GDM1 (cell line): ENCODE results near the gene ENKD1.
"Not testable (repeated sequence)": the region's sequence is repeated elsewhere in the genome, so short reads cannot be mapped to it uniquely, and the experiment has no call there.

Experiments used
- DNase-seq: peaks from one replicate; lab custom pipeline; 2025; lab: John Stamatoyannopoulos, UW

ENKD1 gene, protein sequence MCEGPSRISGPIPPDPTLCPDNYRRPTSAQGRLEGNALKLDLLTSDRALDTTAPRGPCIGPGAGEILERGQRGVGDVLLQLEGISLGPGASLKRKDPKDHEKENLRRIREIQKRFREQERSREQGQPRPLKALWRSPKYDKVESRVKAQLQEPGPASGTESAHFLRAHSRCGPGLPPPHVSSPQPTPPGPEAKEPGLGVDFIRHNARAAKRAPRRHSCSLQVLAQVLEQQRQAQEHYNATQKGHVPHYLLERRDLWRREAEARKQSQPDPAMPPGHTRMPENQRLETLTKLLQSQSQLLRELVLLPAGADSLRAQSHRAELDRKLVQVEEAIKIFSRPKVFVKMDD

DNA sequence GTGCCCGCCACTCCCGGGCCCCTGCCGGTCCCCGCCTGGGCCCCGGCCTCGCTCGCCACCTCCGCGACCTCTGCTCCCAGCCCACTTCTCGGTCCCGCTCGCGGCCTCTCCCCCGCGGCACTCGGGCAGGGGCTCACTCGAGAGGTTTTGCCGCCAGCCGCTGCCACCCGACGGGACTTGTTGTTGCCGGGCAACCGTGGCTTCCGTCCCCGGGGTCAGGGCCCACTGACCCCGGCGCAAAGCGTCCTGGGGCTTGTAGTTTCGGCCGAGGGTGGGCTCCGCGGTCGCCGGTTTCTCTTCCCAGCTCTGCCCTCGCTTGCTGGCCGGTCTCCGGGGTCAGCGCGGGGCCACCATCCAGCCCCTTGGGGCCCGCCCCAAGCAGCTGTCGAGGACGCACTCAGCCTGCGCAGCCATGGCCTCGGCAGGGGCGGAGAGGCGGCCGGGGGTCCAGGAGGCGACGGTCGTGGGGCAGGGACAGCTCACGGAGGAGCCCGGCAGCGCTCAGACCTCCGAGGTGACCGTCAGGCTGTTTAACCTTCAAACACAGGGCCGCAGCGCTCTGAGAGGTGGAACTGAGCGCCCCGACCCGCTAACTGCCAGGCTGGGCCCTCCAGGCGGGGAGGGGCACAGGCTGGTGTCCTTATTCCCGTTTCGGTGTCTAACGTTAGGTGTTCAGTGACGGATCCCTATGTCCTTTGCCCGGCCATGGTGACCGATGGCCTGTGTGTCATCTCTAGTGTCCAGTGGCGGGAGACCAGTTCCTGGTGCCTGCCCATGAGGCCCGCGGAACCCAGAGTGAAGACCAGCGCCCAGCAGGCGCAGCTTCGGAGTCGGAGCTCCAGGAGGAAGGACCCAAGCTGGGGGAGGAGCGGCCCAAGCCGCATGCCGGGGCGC lies at the start of gene ENKD1, which contains the start of gene C16orf86:
Gene ENKD1, minus strand, starts transcription at position 192 of the 894 bp plus-strand sequence. CDS start 308 bp downstream, outside the sequence.
Gene C16orf86, plus strand, starts transcription at position 256 of the 894 bp plus-strand sequence. Its CDS starts 157 bp downstream, at position 413.
- peak; percentile 33 for DNase-seq

DNA sequence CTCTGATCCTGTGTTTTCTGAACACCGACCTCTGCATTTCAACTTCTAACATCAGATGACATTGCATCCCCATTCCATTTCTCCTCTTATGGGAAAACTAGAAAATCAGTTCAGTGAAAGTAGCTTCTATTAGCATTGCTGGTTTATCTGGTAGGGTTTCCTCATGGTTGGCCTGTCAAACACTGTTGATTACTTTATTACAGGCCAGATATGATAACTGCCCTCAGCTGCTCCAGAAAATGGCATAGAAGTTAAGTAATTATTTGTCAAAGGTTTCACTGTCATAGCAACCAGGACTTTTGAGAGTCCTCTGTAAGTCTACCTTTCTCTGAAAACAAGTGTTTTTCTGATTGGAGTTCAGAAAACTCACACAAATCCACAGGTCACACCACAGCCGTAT lies 49.5 kb upstream of the ENKD1 start:
- DNase-seq = no peak

DNA sequence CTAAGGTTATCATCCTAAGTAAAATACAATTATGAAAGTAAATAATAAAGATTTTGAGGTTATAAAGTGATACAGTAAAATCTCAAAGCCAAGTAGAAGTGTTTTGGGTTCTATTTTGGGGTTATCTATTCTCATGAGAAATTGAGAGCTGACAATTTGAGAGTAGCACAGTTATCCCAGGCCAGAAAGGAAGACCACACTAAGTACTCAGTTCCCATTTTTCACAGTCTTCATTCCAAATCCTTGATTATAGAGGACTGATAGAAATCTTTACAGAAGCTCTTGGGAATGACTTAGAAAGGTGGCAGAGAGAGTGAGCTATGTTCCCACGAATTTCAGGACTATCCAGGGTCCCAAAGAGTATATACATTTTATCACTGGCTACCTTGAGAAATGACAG lies 48.0 kb upstream of the ENKD1 start:
- DNase-seq = no peak

DNA sequence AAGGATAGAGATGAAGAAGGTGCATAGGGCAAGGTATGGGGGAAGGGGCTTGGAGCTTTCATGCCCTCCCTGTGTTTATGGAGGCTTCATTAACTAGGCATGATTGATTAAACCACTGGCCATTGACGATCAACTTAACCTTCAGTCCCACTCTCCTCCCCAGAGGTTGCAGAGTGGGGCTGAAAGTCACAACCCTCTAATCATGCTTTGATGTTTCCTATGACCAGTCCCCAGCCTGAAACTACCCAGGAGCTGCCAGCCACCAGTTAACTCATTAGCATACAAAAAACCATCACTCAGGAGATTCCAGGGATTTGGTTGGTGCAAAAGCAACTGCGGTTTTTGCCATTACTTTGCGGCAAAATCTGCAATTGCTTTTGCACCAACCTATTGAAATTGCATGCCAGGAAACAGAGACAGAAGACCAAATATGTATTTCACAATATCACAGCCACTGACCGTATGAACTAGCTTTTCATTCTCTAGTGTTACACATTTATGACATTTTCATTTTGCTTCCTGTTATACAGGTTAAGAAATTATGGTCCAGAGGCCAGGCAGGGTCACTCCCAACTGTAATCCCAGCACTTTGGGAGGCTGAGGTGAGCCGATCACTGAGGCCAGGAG lies 47.2 kb upstream of the ENKD1 start:
- no peak for DNase-seq

DNA sequence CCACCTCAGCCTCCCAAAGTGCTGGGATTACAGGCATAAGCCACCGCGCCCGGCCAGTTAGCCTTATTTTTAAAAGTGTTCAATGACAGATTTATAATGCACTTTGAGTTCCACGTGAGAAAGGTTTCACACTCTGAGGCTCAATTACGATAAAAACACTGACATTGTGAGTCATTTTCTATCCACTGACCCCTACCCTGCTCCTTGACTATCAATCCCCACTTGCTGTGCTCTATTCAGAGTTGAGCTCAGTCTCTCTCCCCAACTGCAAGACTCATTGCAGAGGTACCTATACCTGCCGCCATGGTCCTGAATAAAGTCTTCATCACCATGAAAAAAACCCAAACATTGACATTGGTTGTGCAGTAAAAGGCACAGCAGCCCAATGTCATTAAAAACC lies 44.1 kb upstream of the ENKD1 start:
- no peak for DNase-seq

DNA sequence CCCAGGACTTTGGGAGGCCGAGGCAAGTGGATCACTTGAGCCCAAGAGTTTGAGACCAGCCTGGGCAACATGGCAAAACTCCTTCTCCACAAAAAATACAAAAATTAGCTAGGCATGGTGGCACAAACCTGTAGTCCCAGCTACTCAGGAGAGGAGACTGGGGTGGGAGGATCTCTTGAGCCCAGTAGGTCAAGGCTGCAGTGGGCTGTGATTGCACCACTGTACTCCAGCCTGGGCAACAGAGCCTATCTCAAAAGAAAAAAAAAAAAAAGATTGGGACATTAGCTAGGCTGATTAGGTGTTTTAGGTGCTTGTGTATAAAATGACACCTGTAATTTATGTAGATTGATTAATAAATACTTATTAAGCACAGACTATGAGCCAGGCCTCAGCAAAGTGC lies 42.5 kb upstream of the ENKD1 start:
- no peak for DNase-seq

DNA sequence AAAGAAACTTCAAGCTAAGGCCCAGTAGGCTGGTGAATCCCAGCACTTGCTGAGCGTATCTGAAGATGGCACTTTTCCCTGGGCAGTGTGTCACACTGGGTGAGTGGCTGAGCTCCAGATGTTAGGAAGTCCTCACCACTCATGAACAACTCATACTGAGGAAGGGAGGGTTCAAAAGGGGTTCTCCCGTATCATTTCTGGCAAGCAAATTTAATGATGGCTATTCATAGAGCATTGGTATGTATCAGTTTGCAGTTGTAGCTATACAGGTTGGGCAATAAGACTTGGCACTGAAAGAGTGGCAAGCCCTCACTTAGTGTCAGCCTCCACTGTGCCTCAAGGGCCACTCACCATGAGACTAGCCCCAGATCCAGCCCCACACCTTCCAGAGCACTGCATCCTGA lies 41.8 kb upstream of the ENKD1 start:
- DNase-seq = no peak

DNA sequence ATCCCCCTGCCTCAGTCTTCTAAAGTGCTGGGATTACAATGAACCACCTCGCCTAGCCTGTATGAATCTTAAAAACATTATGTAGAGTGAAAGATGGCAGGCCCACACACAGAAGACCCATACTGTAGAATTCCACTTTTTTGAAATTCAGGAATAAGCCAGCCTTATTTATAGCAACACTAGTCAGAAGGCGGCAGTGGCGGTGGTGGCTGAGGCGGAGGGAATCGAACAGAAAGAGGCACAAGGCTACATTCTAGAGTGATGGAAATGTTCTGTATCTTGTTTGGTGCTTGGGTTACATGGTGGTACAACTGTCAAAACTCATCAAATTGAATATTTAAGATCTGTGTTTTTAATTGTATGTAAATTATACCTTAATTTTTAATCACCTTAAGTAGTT lies 41.2 kb upstream of the ENKD1 start:
- no peak for DNase-seq

DNA sequence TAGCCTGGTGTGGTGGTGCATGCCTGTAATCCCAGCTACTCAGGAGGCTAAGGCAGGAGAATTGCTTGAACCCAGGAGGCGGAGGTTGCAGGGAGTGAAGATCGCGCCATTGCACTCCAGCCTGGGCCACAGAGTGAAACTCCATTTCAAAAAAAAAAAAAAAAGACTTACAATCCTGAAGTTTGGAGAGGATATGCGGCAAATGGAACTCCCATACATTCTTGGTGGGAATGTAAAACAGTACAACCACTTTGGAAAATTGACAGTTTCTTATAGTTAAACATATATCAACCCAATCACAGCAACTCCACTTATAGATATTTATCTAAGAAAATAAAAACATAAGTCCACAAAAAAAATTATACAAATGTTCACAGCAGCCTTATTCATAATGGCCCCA lies 40.7 kb upstream of the ENKD1 start:
- no peak for DNase-seq

DNA sequence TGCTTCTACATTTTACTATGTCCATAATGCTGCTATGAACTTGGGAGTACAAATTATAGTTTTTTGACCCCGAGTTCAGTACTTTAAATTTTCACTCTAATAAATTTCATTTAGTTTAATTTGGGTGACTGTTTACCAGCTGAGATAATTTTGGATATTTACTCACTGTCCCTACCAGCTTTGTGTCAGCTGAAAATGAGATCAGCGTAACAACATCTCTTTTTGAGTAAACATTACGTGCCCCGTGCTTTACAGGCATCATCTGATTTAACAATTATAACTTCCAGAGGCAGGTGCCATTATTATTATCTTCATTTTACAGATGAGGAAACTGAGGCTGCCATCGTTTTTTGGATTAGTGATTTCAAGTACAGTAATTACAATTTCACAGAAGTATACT lies 37.6 kb upstream of the ENKD1 start:
- DNase-seq = no peak

DNA sequence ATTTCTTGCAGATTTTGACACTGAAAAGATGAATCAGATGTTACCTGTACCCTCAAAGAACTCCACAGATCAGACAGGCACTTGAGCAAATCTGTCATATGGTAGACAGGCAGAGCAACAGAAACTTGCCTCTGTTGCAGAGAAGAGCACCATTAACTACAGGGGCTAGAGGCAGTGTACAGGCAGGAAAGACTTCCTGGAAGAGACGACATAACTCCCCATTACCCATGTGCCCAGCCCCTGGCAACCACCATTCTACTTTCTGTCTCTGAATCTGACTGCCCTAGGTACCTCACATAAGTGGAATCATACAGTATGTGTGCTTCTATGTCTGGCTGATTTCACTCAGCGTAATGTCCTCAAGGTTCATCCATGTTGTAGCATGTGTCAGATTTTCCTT lies 37.1 kb upstream of the ENKD1 start:
- no peak for DNase-seq

DNA sequence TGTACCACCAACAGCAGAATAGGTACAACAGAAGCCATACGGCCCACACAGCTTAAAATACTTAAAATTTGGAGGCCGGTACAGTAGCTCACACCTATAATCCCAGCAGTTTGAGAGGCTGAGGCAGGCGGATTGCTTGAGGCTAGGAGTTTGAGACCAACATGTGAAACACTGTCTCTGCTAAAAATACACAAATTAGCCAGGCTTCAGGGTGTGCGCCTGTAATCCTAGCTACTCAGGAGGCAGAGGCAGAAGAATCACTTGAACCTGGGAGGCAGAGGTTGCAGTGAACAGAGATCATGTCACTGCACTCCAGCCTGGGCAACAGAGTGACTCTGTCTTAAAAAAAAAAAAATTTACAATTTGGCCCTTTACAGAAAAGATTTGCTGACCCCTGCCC lies 35.6 kb upstream of the ENKD1 start:
- no peak for DNase-seq

DNA sequence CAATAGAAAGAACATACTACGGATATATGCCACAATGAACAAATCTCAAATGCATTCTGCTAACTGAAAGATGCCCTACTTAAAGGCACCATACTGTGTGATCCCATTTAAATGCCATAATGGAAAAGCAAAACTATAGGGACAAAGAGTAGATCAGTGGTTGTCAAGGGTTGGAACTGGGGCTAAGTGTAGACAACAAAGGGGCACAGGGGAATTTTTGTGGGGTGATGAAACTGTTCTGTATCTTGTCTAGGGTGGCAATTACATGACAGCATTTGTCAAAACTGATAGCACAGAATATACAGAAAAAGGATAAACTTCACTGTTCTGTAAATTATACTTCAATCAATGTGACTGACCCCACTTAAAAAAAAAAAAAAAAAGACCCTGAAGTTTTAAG lies 34.9 kb upstream of the ENKD1 start:
- DNase-seq = no peak

DNA sequence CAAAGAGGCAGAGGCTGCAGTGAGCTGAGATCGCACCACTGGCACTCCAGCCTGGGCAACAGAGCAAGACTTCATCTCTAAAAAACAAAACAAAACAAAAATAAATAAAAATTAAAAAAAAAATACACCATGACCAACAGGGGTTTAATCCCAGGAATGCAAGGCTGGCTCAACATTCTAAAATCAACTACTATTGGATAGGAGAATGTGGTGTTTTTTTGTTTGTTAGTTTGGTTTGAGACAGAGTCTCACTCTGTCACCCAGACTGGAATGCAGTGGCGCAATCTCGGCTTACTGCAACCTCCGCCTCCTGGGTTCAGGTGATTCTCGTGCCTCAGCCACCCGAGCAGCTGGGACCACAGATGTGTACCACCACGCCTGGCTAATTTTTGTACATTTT lies 32.7 kb upstream of the ENKD1 start:
- DNase-seq = no peak

DNA sequence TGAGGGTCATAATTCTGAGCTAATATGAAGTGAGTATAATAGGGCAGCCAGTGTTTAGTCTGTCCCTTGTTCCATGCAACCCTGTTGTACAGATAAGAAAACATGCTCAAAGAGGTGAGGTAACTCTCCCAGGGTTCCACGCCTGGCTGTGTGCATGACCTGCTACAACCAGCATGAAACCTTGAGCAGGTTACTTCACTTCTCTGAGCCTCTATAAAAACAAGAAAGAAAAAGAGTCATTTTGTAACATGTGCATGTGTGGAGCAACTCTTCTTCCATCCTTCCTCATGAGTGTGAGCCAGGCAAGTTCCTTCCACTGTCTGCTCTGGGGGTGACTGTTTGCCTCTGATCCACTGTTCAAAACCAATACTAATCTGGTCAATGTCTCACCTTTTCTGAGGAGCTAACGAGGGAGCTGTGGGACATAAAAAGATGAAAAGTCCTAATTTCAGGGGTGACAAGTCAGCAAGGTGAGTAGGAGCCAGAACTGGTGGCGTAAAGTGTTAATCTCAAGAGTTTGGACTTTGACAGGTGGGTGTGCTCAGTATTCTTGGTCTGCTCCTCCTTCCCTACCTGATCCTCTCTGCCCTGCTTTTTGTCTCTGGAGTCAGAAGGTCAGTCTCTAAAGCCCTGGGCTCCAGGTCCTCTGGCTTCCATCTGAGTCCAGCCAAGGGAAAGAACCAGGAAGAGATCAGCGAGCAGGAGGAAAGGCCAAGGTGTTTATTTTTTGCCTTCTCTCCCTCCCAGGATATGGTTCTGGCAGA lies 31.1 kb upstream of the ENKD1 start:
- DNase-seq = no peak

DNA sequence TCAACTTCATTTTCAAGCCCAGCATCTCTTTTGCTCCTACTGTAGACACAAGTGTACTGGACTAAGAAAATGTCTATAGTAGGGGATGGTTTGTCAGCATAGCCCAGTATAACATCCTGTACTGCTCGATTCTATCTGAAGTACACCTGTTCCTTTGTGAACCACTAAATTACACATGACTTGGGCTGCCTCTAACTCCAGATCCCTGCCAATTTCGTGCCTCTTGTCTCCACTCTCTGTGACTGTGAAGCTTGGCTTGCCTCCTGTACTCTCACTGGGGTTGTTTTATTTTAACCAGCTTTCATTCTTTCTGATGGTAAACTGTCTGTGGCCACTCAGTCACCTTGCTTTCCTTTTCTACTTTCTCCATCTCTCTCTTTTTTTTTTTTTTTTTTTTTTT lies 28.1 kb upstream of the ENKD1 start:
- no peak for DNase-seq

DNA sequence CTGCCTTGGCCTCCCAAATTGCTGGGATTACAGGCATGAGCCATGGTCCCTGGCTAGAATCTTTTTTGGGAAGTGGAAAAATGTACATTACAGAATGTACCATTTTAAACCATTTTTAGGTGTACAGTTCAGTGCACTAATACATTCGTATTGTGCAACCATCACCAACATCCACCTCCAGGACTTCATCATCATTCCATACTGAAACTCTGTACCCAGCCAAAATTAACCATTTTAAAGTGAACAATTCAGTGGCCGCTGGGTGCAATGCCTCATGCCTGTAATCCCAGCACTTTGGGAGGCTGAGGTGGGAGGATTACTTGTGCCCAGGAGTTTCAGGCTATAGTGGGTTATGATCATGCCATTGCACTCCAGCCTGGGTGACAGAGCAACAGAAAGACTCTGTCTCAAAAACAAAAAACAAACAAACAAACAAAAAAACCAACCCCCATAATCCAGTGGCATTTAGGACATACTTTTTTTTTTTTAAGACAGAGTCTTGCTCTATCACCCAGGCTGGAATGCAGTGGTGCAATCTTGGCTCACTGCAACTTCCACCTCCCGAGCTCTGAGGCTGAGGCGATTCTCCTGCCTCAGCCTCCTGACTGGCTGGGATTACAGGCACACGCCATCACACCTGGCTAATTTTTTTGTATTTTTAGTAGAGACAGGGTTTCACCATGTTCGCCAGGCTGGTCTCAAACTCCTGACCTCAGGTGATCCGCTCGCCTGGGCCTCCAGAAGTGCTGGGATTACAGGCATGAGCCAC lies 27.2 kb upstream of the ENKD1 start:
- not testable (repeated sequence) for DNase-seq

DNA sequence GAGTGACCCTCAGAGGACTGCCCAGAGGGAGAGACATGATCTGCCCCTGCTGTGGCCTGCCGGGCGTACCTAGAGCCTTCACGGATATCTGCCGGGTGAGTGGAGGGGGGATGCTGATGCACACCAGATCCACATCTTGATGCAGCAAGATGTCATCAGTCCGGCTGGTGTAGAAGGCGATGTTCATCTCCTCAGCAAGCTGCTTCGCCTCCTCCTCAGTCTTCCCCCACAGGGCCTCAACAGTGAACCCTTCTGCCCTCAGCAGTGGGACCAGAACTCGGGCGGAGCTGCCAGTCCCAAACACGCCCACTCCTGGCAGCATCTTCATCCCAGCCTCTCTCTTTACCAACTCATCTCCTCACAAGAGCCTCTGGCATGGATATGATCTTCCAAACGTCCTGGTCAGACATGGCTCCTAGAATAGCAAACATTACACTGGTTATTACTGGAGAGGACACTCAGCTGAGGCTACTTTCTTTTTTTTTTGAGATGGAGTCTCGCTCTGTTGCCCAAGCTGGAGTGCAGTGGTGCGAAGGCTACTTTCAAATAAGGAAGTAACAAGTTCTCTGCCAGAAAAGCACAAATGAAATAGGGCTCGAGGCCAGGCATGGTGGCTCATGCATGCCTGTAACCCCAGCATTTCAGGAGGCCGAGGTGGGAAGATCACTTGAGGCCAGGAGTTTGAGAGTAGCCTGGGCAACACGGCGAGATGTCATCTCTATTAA lies 19.0 kb upstream of the ENKD1 start:
- no peak for DNase-seq

DNA sequence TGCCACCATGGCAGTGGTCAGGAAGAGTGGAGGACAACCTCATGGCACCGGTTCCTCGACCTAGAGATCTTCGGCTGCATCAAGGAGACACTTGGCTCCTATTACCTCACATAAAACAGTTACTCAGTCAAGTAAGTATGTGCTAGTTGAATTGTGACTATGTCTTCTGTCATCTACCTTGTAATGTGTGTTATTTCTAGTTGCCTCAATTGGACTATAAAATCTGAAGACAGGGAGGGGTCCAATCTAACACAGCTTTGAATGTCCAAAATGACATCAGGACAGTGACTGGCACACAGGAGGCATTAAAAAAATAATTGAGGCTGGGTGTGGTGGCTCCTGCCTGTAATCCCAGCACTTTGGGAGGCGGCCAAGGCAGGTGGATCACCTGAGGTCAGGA lies 17.2 kb upstream of the ENKD1 start:
- no peak for DNase-seq
